ENCODE data around the gene SYT1. TPM values are rescaled to one million over a fixed set of nuclear protein-coding genes. Genes with fewer than 3 reads are reported as not detected.

The SYT1 gene
- total RNA-seq, 2 donors from 2014 or later: 1.3 to 1.9 TPM

GRCh38 chr12:79217306-79217705 lies 352.7 kb downstream of the SYT1 start:
- no peaks in the 10 kb centered on the region for H3K4me1 ChIP-seq (ENCODE audit: control insufficient read depth in 1 of 2, low read depth in 2 of 2)
- no peaks in the 10 kb centered on the region for H3K36me3 ChIP-seq
- ATAC-seq (ENCODE audit: insufficient number of reproducible peaks, low FRiP score, low read depth): no peak
- H3K9me3 ChIP-seq: peaks cover 4% of the 10 kb centered on the region
- no peak overlapping the region for H3K27ac ChIP-seq
- H3K4me3 ChIP-seq: no peak overlapping the region
- H3K27me3 ChIP-seq (replicated peaks; ENCODE audit: insufficient read depth): no peaks in the 10 kb centered on the region
- DNase-seq (ENCODE audit: low spot score): no peak
- TF ChIP-seq CTCF (IDR thresholded peaks at IDR 0.05): no peak

GRCh38 chr12:79223210-79223609 lies 358.6 kb downstream of the SYT1 start:
- H3K9me3 ChIP-seq: peaks cover 4% of the 10 kb centered on the region
- DNase-seq (ENCODE audit: low spot score) (no peak), ATAC-seq (ENCODE audit: insufficient number of reproducible peaks, low FRiP score, low read depth) (no peak)
- H3K4me3 ChIP-seq: no peak overlapping the region
- H3K27ac ChIP-seq: no peak overlapping the region
- H3K27me3 ChIP-seq (replicated peaks; ENCODE audit: insufficient read depth): no peaks in the 10 kb centered on the region
- no peaks in the 10 kb centered on the region for H3K4me1 ChIP-seq (ENCODE audit: control insufficient read depth in 1 of 2, low read depth in 2 of 2)
- no peaks in the 10 kb centered on the region for H3K36me3 ChIP-seq
- TF ChIP-seq CTCF (IDR thresholded peaks at IDR 0.05): no peak

GRCh38 chr12:79223761-79224160 lies 359.2 kb downstream of the SYT1 start:
- Histone ChIP-seq H3K9me3 (peaks cover 4% of the 10 kb centered on the region), H3K4me1 (ENCODE audit: control insufficient read depth in 1 of 2, low read depth in 2 of 2) (no peaks in the 10 kb centered on the region), H3K4me3 (no peak overlapping the region), H3K36me3 (no peaks in the 10 kb centered on the region), H3K27ac (no peak overlapping the region), H3K27me3 (replicated peaks; ENCODE audit: insufficient read depth) (no peaks in the 10 kb centered on the region)
- DNase-seq (ENCODE audit: low spot score) (no peak), ATAC-seq (ENCODE audit: insufficient number of reproducible peaks, low FRiP score, low read depth) (no peak)
- TF ChIP-seq CTCF (IDR thresholded peaks at IDR 0.05): no peak

- no peak overlapping the region for H3K27ac ChIP-seq
- DNase-seq (ENCODE audit: low spot score): no peak
- TF ChIP-seq CTCF (IDR thresholded peaks at IDR 0.05): no peak
- no peak for ATAC-seq (ENCODE audit: insufficient number of reproducible peaks, low FRiP score, low read depth)
- no peaks in the 10 kb centered on the region for H3K9me3 ChIP-seq
- no peak overlapping the region for H3K4me3 ChIP-seq
- no peaks in the 10 kb centered on the region for H3K27me3 ChIP-seq (replicated peaks; ENCODE audit: insufficient read depth)
- H3K36me3 ChIP-seq: no peaks in the 10 kb centered on the region
- no peaks in the 10 kb centered on the region for H3K4me1 ChIP-seq (ENCODE audit: control insufficient read depth in 1 of 2, low read depth in 2 of 2)
These were observed 362.5 kb downstream of the SYT1 start for GRCh38 chr12:79227091-79227490.

- no peak for TF ChIP-seq CTCF (IDR thresholded peaks at IDR 0.05)
- H3K4me3 ChIP-seq: no peak overlapping the region
- H3K9me3 ChIP-seq: no peaks in the 10 kb centered on the region
- H3K27ac ChIP-seq: no peak overlapping the region
- DNase-seq (ENCODE audit: low spot score) (no peak), ATAC-seq (ENCODE audit: insufficient number of reproducible peaks, low FRiP score, low read depth) (no peak)
- no peaks in the 10 kb centered on the region for H3K4me1 ChIP-seq (ENCODE audit: control insufficient read depth in 1 of 2, low read depth in 2 of 2)
- no peaks in the 10 kb centered on the region for H3K36me3 ChIP-seq
- no peaks in the 10 kb centered on the region for H3K27me3 ChIP-seq (replicated peaks; ENCODE audit: insufficient read depth)
These were observed 363.1 kb downstream of the SYT1 start for GRCh38 chr12:79227646-79228045.

All from thoracic aorta (tissue), 2 donors.